ENCODE results near the gene CABP7.

The CABP7 gene

DNA sequence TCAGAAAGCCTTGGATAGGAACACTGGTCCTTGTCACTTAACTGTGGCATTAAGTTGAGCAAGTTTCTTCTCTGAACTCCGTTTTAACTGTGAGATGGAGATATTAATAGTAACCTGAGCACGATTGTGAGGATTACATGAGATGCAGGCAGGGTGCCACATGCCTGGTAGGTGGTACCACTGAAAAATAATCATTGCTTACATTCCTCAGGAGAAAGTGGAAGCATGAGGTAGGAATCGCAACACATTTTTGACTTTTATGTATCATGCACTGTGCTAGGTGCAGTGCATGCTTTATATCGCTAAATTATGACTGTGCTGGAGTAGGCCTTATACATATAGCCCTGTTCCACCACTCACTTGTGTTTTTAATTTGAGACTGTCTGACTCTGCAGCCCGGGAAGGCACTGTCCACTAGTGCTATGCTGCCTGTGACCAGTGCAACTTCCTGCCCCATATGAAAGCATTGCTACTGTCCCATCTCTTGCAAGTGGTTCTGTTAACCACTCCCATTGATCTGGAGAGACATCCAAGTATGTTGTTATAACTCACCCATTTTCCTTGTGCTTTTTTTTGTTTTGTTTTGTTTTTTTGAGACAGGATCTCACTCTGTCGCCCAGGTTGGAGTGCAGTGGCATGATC, 48.4 kb downstream of the CABP7 start:
- Mint-ChIP-seq H3K9me3 (no peaks in the 10 kb centered on the region), H3K36me3 (ENCODE audit: low read depth) (peaks cover 20% of the 10 kb centered on the region), H3K27ac (peak overlapping the region; percentile 61), H3K4me1 (peaks cover 44% of the 10 kb centered on the region), H3K4me3 (peak overlapping the region; percentile 100), H3K27me3 (ENCODE audit: low read depth, poor library complexity) (peaks cover 5% of the 10 kb centered on the region)
- TF ChIP-seq, protein P1, sequence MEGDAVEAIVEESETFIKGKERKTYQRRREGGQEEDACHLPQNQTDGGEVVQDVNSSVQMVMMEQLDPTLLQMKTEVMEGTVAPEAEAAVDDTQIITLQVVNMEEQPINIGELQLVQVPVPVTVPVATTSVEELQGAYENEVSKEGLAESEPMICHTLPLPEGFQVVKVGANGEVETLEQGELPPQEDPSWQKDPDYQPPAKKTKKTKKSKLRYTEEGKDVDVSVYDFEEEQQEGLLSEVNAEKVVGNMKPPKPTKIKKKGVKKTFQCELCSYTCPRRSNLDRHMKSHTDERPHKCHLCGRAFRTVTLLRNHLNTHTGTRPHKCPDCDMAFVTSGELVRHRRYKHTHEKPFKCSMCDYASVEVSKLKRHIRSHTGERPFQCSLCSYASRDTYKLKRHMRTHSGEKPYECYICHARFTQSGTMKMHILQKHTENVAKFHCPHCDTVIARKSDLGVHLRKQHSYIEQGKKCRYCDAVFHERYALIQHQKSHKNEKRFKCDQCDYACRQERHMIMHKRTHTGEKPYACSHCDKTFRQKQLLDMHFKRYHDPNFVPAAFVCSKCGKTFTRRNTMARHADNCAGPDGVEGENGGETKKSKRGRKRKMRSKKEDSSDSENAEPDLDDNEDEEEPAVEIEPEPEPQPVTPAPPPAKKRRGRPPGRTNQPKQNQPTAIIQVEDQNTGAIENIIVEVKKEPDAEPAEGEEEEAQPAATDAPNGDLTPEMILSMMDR (IDR thresholded peaks at IDR 0.05) = no peak
- DNase-seq = no peak

DNA sequence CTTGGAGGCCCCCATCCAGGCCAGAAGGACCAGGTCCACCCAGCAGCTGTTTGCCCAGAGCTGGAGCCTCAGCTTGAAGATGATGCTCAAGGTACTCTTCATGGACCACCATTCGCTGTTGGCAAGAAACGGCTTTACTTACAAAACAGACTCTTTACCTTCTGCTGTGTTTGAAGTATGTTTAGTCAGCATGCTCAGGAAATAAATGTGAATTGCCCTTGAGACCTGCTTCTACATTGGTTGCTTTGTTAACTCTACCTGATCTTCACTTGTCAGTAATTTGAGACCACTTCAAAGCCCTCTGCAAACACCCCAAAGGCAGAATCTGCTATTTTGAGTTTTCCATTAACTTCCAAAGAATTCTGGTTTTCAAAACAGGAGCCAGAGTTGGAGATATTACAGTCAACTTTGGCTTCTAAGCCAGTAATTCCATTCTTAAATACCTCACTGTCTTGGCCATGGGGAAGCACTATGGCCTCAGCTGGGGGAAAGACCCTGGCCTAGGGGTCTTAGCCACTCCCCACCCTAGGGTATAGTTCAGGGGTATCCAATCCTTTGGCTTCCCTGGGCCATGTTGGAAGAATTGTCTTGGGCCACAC, 50.0 kb downstream of the CABP7 start:
- peak overlapping the region; percentile 45 for H3K4me3 Mint-ChIP-seq
- no peaks in the 10 kb centered on the region for H3K9me3 Mint-ChIP-seq
- DNase-seq = no peak
- H3K36me3 Mint-ChIP-seq (ENCODE audit: low read depth) = peaks cover 20% of the 10 kb centered on the region
- TF ChIP-seq, protein P1 (IDR thresholded peaks at IDR 0.05) = no peak
- peaks cover 5% of the 10 kb centered on the region for H3K27me3 Mint-ChIP-seq (ENCODE audit: low read depth, poor library complexity)
- no peak overlapping the region for H3K27ac Mint-ChIP-seq
- peaks cover 41% of the 10 kb centered on the region for H3K4me1 Mint-ChIP-seq

DNA sequence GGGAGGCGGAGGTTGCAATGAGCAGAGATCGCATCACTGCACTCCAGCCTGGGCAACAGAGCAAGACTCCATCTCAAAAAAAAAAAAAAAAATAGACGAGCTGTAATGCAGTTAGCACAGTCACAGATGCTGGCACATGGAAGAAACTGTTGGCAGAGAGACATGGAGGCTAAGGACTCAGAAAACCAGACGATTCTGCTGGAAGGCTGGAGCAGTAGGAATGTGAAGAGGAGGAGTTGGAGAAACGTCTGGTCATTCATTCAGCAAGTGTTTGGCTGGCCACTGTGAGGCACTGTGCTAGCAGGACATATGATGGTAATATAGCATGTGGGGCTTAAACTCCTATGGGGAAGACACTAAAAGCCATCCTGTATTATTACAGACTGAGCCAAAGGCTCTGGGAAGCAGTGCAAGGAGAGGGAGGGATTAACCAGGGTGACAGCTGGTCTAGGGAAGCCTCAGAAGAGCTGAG, 52.4 kb downstream of the CABP7 start:
- TF ChIP-seq, protein P1 (IDR thresholded peaks at IDR 0.05) = peak; percentile 17
- no peak overlapping the region for H3K4me3 Mint-ChIP-seq
- H3K27me3 Mint-ChIP-seq (ENCODE audit: low read depth, poor library complexity) = peaks cover 4% of the 10 kb centered on the region
- DNase-seq = no peak
- H3K27ac Mint-ChIP-seq = no peak overlapping the region
- H3K9me3 Mint-ChIP-seq = no peaks in the 10 kb centered on the region
- peaks cover 24% of the 10 kb centered on the region for H3K4me1 Mint-ChIP-seq
- H3K36me3 Mint-ChIP-seq (ENCODE audit: low read depth) = peaks cover 20% of the 10 kb centered on the region

DNA sequence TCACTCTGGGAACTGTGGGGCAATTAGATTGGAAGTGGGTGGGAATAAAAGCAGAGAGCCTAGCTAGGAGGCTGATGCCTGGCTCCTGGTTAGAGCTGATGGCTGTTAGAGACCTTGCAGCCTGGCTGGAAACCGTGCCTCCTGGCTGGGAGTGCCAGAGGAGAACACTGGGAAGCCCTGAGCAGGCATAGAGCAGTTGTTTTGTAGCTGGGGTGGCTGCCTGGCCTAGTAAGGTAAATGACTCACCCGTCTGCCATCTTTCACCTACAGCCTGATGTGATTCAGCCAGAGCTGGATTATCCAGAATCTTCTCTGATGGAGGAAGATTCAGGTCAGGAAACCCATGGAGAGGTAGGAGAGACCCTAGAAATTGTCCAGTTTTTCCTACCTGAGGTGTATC, 53.4 kb downstream of the CABP7 start:
- H3K4me3 Mint-ChIP-seq = no peak overlapping the region
- no peaks in the 10 kb centered on the region for H3K9me3 Mint-ChIP-seq
- TF ChIP-seq, protein P1 (IDR thresholded peaks at IDR 0.05) = no peak
- no peak for DNase-seq
- H3K27ac Mint-ChIP-seq = peak overlapping the region; percentile 64
- peaks cover 20% of the 10 kb centered on the region for H3K36me3 Mint-ChIP-seq (ENCODE audit: low read depth)
- H3K27me3 Mint-ChIP-seq (ENCODE audit: low read depth, poor library complexity) = peaks cover 4% of the 10 kb centered on the region
- peaks cover 14% of the 10 kb centered on the region for H3K4me1 Mint-ChIP-seq

DNA sequence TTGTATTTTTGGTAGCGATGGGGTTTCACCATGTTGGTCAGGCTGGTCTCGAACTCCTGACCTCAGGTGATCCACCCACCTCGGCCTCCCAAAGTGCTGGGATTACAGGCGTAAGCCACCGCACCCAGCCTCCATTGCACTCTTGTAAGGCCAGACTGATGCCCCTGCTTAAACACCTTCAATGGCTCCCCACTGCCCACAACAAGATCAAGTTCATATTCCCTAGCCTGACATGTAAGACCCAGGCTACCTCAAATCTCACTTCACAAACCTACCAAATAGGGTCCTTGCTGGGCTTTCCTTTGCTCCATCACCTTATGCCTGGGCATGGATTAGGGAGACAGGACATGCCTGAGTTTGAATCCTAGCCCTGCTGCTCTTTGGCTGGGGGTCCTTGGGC, 60.4 kb downstream of the CABP7 start:
- Mint-ChIP-seq H3K4me1 (peaks cover 28% of the 10 kb centered on the region), H3K36me3 (ENCODE audit: low read depth) (no peaks in the 10 kb centered on the region), H3K9me3 (no peaks in the 10 kb centered on the region), H3K4me3 (no peak overlapping the region), H3K27me3 (ENCODE audit: low read depth, poor library complexity) (peaks cover 8% of the 10 kb centered on the region), H3K27ac (no peak overlapping the region)
- TF ChIP-seq, protein P1 (IDR thresholded peaks at IDR 0.05) = no peak
- no peak for DNase-seq
